AG10803 (cell line): Measurements from ENCODE around the gene C12orf57.

ENCODE experiments used
- DNase-seq: peaks from one replicate; pipeline ENCODE4 v3.0.0; 2010; ENCODE audit warnings: low read depth
- H3K4me3 ChIP-seq: 2 replicates; pipeline ENCODE4 v1.5.1; 2011; ENCODE audit warnings: mild to moderate bottlenecking, low read length, control low read depth
- CTCF ChIP-seq: conservative IDR thresholded peaks from 2 replicates; pipeline ENCODE4 v1.5.1; 2011; ENCODE audit warnings: mild to moderate bottlenecking, low read length, control low read depth, inconsistent platforms

The C12orf57 gene

GRCh38 chr12:6914246-6914946 lies 29.4 kb upstream of the C12orf57 start, which contains the start of gene ENO2:
TSS of gene ENO2 (plus strand) at chr12:6914580. CDS start at chr12:6915833, 1,253 bp downstream.
- peak; percentile 61 for DNase-seq
- peak within 1 kb of the TSS; percentile 70 for H3K4me3 ChIP-seq

GRCh38 chr12:6914947-6915788 lies 28.7 kb upstream of the C12orf57 start:
- peak overlapping the region; percentile 70 for H3K4me3 ChIP-seq
- DNase-seq: no peak
- TF ChIP-seq CTCF: no peak

More at GRCh38 chr12:6914246-6914946, 29.4 kb upstream of the C12orf57 start, which contains the start of gene ENO2:
- TF ChIP-seq CTCF: no peak

GRCh38 chr12:6915789-6916285 lies 28.0 kb upstream of the C12orf57 start:
- no peak for DNase-seq
- H3K4me3 ChIP-seq: peak overlapping the region; percentile 70; the same call in 1 of the 2 replicates
- TF ChIP-seq CTCF: no peak

GRCh38 chr12:6916426-6917200 lies 27.2 kb upstream of the C12orf57 start:
- no peak for DNase-seq
- TF ChIP-seq CTCF: no peak
- no peak overlapping the region for H3K4me3 ChIP-seq

GRCh38 chr12:6917491-6918231 lies 26.2 kb upstream of the C12orf57 start:
- no peak for DNase-seq
- no peak for TF ChIP-seq CTCF
- no peak overlapping the region for H3K4me3 ChIP-seq

GRCh38 chr12:6919588-6919987 lies 24.2 kb upstream of the C12orf57 start:
- H3K4me3 ChIP-seq: no peak overlapping the region
- no peak for TF ChIP-seq CTCF
- no peak for DNase-seq
